GM18873 (cell line): Measurements from ENCODE around the gene APELA.

Experiments used
- ATAC-seq: cut with Tn5 transposase; IDR thresholded peaks from one replicate; pipeline ENCODE4 v1.9.1; 2021; ENCODE audit warnings: mild to moderate bottlenecking, moderate library complexity, moderate number of reproducible peaks; ENCODE audit not compliant: unreplicated experiment, low FRiP score

The APELA gene

GRCh38 chr4:164876700-164877324 lies at the start of gene APELA:
APELA (plus strand) TSS chr4:164877178; CDS start chr4:164877332, 154 bp downstream.
- ATAC-seq: peak; percentile 99

- ATAC-seq: no peak
Observed at GRCh38 chr4:164828955-164829354, 48.0 kb upstream of the APELA start.

- no peak for ATAC-seq
Observed at GRCh38 chr4:164846566-164846965, 30.4 kb upstream of the APELA start.

GRCh38 chr4:164847016-164847415 lies 30.0 kb upstream of the APELA start:
- no peak for ATAC-seq

GRCh38 chr4:164847967-164848649 lies 28.9 kb upstream of the APELA start:
- ATAC-seq: no peak

- no peak for ATAC-seq
Observed at GRCh38 chr4:164856396-164856795, 20.6 kb upstream of the APELA start.

GRCh38 chr4:164866817-164867490 lies 10.0 kb upstream of the APELA start:
- no peak for ATAC-seq

GRCh38 chr4:164871673-164872072 lies 5.3 kb upstream of the APELA start:
- ATAC-seq: no peak

GRCh38 chr4:164872481-164872880 lies 4.5 kb upstream of the APELA start:
- no peak for ATAC-seq

- no peak for ATAC-seq
Observed at GRCh38 chr4:164874789-164875188, 2.2 kb upstream of the APELA start.

- no peak for ATAC-seq
Observed at GRCh38 chr4:164880489-164881262, 3.7 kb downstream of the APELA start.

GRCh38 chr4:164888096-164888715 lies 11.2 kb downstream of the APELA start:
- ATAC-seq: no peak

GRCh38 chr4:164890691-164891090 lies 13.7 kb downstream of the APELA start:
- ATAC-seq: no peak

- peak; percentile 70 for ATAC-seq
Observed at GRCh38 chr4:164892018-164892417, 15.0 kb downstream of the APELA start.

- peak; percentile 56 for ATAC-seq
Observed at GRCh38 chr4:164894702-164895101, 17.7 kb downstream of the APELA start.

GRCh38 chr4:164902608-164903007 lies 25.6 kb downstream of the APELA start:
- no peak for ATAC-seq

- no peak for ATAC-seq
Observed at GRCh38 chr4:164904336-164904735, 27.4 kb downstream of the APELA start.

GRCh38 chr4:164904941-164905340 lies 28.0 kb downstream of the APELA start:
- ATAC-seq: no peak

- no peak for ATAC-seq
Observed at GRCh38 chr4:164906368-164906767, 29.4 kb downstream of the APELA start.

GRCh38 chr4:164913506-164913905 lies 36.5 kb downstream of the APELA start:
- peak; percentile 74 for ATAC-seq
